NCI-H2029 (cell line): ENCODE data around the gene ITPR2.
A peak's percentile ranks its signal among the peaks of the same experiment; 100 is the strongest.

Experiments used
- DNase-seq: peaks from one replicate; lab custom pipeline; 2025; lab: John Stamatoyannopoulos, UW

Gene ITPR2

DNA sequence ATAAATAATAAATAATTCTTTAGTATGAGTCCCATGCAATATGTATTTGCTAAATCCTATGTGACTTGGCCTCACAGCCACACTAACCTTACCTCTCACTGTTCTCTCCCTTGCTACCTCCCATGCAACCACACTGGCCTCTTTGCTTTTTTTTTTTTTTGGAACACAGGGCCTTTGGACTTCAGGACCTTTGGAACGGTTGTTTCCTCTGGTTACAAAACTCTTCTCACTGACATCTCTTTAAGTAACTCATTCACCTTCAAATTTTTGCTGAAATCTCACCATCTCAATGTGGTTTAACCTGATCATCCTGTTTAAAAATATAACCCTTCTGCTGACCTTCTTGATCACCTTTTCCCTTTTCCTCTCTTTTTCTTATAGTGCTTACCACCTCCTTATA lies 443.7 kb downstream of the ITPR2 start:
- DNase-seq: no peak

DNA sequence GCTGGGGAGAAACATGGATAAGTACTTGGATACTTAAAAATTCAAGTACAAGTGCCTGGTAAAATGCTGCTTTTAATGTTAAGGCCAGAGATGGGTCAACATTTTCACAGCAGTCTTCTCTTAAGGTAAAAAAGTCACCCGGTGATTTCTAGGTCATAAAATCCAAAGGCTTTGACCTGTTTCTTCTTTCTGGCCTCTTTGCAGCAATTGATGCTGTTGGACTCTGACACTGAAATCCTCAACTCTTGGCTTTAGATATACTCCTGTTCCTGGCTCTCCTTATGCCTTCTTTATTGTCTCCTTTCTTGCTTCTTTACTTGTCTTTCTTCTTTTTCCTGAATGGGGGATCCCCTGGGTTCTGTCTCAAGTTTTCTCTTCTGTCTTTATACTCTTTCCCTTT lies 448.5 kb downstream of the ITPR2 start:
- no peak for DNase-seq

- DNase-seq: no peak
Measured at GRCh38 chr12:26383041-26383440, 450.0 kb downstream of the ITPR2 start.

GRCh38 chr12:26380897-26381296 lies 452.1 kb downstream of the ITPR2 start:
- DNase-seq: no peak

- no peak for DNase-seq
Measured at GRCh38 chr12:26379777-26380467, 453.1 kb downstream of the ITPR2 start.

DNA sequence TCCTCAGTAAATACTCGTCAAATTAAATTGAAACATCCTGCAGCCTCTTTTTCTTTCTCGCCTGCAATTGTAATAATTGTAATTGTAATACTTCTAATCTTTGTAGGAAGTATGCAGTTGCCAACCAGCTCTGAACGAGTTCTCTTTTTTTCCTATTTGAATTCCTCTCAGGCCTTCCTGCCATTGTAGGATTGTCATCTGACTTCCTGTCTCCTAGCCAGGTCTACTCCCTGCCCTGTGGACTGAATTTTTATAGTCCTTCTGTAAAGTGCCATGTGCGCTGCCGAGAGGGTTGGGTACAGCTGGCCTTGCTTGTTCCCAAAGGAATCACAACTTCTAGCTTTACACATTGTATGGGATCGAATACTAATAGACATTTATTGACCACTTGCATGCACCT lies 454.3 kb downstream of the ITPR2 start:
- DNase-seq: peak; percentile 43

DNA sequence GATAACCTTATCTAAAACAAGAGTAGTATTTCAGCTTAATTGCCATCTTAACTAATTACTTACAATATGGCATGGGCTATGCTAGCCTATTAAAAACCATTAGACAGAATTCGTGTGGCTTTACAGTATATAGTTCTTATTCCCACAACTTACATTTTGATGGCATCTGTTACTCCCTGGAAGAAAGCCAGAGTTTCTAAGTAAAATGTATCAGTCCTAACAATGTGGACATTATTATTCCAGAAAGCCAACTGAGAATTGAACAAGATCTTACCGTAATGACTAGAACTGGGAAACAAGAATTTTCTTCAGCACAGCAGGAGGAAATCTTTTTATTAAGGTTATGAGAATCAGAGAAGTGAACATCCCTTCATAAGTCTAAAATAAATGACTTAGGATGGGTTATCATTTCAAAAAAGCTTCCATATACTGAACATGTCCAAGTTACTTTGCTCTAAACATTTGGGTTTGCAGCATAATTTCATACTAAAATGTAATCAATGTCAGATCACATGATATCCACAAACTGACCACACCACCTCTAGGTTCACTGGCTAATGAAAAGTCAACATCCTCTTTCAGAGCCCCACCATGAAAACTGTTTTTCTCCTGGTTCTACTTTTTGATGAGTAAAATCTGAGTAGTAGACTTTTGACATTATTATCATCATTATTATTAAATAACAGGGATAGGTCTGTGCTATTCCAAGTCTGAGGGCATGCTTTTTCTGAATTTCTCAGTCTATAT lies 457.9 kb downstream of the ITPR2 start:
- DNase-seq: no peak

DNA sequence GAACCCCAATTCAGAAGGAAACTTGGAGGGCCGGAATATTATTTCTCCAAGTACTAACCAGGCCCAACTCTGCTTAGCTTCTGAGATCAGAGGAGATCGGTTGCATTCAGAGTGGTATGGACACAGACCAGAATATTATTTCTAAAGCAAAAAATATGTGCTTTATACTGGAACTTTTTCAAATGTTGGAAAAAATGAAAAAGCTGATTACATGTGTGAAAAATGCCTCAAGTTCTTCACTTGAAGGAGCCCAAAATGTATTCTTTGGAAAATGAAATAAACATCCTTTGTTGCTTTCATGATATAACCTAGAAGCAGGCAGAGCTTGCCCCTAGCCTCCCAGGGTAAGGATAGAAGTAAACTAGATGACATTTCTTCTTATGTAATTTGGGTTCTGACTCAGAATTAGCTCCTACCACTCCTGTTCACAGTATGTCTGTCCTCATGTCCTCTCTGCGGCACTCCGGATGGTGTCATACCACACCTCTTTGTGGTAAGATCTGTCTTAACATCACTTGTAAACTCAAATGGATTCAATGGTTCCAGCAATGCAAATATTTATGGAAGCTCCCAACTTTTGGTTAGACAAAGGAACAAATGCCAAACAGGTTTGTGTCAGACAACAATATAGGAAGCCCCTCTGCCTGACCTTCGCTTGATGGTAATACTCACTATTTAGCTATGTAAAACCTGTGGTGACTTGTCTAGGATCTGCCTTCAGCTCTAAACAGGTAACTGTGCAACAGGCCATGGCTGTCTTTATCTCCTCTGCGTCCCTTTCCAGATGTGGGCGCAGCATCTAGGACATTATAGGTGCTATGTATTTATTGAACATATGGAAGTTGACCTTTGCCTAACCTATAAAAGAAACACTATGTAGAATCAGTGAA lies 459.1 kb downstream of the ITPR2 start:
- no peak for DNase-seq

GRCh38 chr12:26372866-26373265 lies 460.1 kb downstream of the ITPR2 start:
- no peak for DNase-seq

GRCh38 chr12:26370098-26370497 lies 462.9 kb downstream of the ITPR2 start:
- DNase-seq: no peak

- no peak for DNase-seq
Measured at GRCh38 chr12:26369588-26369987, 463.4 kb downstream of the ITPR2 start.

- DNase-seq: no peak
Measured at GRCh38 chr12:26367991-26368730, 464.8 kb downstream of the ITPR2 start.

- no peak for DNase-seq
Measured at GRCh38 chr12:26361964-26362363, 471.0 kb downstream of the ITPR2 start.

GRCh38 chr12:26360062-26360461 lies 472.9 kb downstream of the ITPR2 start:
- DNase-seq: no peak

DNA sequence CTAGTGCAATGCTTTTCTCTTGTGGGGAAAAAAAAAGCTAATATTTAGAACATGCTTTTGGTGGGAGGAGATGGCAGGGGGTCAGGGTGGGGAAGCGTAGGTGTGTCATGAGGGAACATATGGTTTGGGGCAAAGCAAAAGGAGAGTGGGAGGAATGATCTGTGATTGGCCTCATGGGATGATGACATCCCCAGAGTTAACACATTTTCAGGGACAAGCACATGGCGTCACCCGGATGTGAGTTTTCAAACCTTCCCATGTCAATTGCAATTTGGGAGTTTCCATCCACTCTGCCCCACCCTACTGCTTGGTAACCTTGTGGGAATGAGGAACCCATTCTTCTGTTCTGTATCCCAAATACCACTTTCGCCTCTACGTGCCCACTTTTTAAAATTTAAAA lies 473.4 kb downstream of the ITPR2 start:
- no peak for DNase-seq

- no peak for DNase-seq
Measured at GRCh38 chr12:26358651-26359050, 474.3 kb downstream of the ITPR2 start.

- DNase-seq: no peak
Measured at GRCh38 chr12:26347300-26347699, 485.7 kb downstream of the ITPR2 start.

DNA sequence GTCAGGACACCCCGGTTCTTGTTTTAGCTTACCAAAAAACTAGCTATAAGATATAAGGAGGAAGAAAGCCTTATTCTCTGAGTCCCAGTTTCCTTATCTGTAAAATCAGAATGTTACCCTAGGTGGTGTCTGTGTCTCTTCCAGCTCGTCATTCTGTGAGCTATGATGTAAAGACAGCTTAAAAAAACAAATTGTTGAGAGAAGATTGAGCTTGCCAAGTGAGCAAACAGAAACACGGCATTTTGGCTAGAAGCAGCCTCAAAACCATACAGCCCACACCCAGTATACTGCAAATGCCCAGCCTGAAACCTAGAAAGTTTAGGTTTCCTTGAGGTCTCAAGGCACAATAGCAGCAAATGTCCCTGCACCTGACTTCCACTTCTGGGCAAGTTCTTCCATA lies 486.3 kb downstream of the ITPR2 start:
- no peak for DNase-seq

GRCh38 chr12:26345471-26346003 lies 487.5 kb downstream of the ITPR2 start:
- no peak for DNase-seq

DNA sequence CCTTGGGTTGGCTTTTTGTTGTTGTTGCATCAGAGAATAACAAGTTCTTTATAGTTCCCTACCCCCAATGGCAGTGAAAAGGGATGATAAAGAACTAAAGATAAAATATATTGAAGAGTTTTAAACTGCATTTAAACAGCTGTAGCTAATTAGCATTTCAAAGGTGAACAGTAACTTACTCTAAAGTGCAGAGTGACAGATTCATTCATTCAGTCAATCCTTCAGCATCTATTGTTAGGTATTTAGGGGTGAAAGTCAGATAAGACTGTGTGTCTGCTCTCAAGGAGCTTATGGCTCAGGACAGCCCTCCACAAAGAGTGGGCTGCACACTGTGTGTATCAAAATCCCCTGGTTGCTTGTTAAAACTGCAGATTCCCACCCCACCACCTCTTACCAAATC lies 491.5 kb downstream of the ITPR2 start:
- DNase-seq: no peak

DNA sequence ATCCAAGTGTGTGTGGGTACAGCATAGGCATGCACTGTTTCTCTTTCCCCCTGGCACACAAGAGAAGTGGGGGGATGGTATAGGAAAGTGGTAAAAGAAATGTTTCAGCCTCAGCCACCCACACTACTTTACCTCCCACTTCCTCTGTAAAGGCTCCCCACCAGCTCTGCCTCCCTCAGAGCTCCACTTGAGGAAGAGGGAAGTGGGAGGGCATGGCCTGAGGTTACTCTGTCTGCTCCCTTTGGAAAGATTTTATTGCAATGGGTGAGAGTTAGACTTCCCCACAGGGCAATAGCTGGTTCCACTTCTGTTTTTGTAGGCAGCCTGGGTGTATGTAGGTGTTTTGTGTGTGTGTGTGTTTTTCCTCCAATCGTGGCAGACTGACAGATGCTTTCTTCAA lies 492.3 kb downstream of the ITPR2 start:
- DNase-seq: no peak

DNA sequence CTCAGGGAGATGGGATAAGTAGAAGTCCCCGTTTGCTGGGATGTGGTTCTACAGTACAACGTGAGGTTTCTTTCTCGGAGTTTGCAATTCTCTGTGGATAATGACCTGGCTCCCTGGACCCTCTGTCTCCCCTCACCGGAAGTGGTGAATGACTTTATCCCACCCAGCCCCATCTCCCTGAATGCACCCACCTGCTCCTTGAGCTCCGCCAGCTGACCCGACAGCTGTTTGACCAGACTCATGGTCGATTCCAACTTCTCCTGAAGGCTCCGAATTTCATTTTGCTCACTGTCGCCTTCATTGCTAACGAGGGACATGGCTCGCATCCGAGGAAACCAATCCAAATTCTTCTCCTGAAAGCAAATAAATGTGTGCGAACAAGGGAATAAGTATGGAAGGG lies 493.0 kb downstream of the ITPR2 start:
- no peak for DNase-seq
